BJ (cell line): ENCODE data around the gene OXCT1. TPM values are rescaled to one million over a fixed set of nuclear protein-coding genes. Genes with fewer than 3 reads are reported as not detected.

ENCODE experiments used
- CTCF ChIA-PET: fragments of 350-600 bp; formaldehyde crosslinking; extraction: SDS; loops from one replicate; lab custom pipeline; 2021; ENCODE audit warnings: antibody characterized with exemption, inconsistent platforms; lab: Yijun Ruan, JAX
- POLR2A ChIA-PET: fragments of 300-600 bp; sonication (Branson Sonifier 250); formaldehyde crosslinking; extraction: SDS; loops from one replicate; lab custom pipeline; 2021; ENCODE audit warnings: antibody characterized with exemption; lab: Charles Lee
- DNase-seq: peaks from one replicate; pipeline ENCODE4 v3.0.0-alpha.2; 2011; ENCODE audit warnings: low read depth
- H3K27me3 ChIP-seq: 2 replicates; pipeline ENCODE4 v1.6.0; 2011; ENCODE audit warnings: low read length; ENCODE audit not compliant: control insufficient read depth, insufficient read depth
- H3K36me3 ChIP-seq: 2 replicates; pipeline ENCODE4 v1.5.1; 2011; ENCODE audit warnings: low read length; ENCODE audit not compliant: control insufficient read depth, insufficient read depth
- H3K4me3 ChIP-seq: 2 replicates; pipeline ENCODE4 v1.5.1; 2011; ENCODE audit warnings: low read depth, mild to moderate bottlenecking, control low read depth, low read length
- polyA plus RNA-seq: library from polyadenylated mRNA; depleted of rRNA; stranded (reverse); fragments of >200 nt; gene quantifications from 2 replicates; pipeline ENCODE4 v1.2.3, GENCODE V29; 2011
- TF ChIP-seq, protein P1 (sequence below): IDR thresholded peaks from 2 replicates; pipeline ENCODE4 v1.5.1; 2011; ENCODE audit warnings: low read depth, mild to moderate bottlenecking, control low read depth, inconsistent platforms, low read length, moderate library complexity; ENCODE audit not compliant: insufficient read depth

The OXCT1 gene
- polyA plus RNA-seq, 1 experiment: 12.0 TPM

DNA sequence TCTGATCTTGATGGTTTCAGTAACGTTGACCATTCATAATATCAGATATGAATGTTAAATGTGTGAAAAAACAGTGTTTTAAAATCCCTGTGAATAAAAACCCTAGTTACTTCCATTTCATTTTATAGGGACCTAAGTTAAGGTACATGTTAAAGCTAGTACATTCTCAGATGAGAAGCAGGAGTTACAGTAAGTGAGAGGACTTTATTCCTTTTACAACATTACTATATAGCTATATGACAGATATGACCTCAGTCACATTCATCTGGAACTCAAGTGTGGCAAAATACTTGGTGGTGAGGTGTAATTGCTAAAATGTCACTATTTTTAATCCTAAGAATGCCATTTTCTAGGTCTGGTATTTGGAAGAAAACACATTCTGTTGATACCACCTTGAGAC lies 96.4 kb downstream of the OXCT1 start:
- Histone ChIP-seq H3K4me3 (no peak overlapping the region), H3K27me3 (no peaks in the 10 kb centered on the region), H3K36me3 (no peaks in the 10 kb centered on the region)
- TF ChIP-seq, protein P1, sequence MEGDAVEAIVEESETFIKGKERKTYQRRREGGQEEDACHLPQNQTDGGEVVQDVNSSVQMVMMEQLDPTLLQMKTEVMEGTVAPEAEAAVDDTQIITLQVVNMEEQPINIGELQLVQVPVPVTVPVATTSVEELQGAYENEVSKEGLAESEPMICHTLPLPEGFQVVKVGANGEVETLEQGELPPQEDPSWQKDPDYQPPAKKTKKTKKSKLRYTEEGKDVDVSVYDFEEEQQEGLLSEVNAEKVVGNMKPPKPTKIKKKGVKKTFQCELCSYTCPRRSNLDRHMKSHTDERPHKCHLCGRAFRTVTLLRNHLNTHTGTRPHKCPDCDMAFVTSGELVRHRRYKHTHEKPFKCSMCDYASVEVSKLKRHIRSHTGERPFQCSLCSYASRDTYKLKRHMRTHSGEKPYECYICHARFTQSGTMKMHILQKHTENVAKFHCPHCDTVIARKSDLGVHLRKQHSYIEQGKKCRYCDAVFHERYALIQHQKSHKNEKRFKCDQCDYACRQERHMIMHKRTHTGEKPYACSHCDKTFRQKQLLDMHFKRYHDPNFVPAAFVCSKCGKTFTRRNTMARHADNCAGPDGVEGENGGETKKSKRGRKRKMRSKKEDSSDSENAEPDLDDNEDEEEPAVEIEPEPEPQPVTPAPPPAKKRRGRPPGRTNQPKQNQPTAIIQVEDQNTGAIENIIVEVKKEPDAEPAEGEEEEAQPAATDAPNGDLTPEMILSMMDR: no peak
- ChIA-PET CTCF (interaction anchor here (1.0 to 1.5 kb wide), 2 partner anchors 17 to 19 kb away, joined by 3 to 4 read pairs; no protein-coding TSS in a partner anchor), POLR2A (no interaction called here)
- DNase-seq: no peak

DNA sequence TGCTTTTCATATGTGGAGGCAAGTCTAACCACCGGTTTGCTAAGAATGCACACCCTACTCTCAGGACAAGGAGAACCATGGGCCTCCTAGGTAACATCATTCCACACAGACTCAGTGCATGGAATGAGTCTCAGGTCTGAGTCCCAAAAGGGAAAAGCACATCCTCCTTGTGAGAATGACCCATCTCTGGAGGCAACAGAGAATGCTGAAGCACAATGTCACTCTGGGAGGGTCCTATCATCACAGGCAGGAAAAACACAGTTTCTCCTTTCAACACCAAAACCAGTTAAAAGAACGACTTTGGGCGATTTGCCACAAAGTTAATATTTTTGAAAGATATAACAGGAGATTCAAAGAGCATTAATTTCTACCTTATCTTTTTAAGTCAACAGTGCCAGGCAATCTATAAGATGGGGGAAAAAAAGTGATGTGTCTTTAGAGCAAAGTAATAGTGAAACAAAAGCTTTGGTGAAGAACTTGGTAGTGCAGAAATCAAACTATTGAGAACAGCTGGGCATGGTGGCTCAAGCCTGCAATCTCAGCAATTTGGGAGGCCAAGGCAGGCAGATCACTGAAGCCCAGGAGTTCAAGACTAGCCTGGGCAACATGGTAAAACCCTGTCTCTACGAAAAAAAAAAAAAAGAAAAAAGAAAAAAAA lies 97.3 kb downstream of the OXCT1 start:
- POLR2A ChIA-PET: no interaction called here
- Histone ChIP-seq H3K4me3 (no peak overlapping the region), H3K36me3 (no peaks in the 10 kb centered on the region), H3K27me3 (no peaks in the 10 kb centered on the region)
- CTCF ChIA-PET: interaction anchor here (0.7 kb wide), 1 partner anchor 24 kb away, joined by 3 read pairs; no protein-coding TSS in a partner anchor
- no peak for DNase-seq
- TF ChIP-seq, protein P1: no peak

DNA sequence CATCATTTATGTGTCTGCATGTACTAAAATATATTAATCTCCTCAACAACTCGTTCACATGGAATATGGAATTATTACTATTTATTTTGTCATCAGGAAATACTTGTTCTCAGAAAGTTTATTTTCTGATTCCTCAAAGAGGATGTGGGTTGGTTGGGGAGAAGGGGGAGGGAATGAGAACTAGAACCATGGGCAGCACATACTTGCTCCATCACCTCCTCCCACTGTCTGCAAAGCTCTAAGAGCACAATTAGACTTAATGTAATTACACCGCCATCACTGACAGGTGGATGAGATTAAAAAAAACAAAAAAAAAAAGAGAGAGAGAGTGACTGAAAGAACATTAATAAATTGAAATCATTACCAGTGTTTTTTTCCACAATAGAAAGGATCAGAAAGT lies 98.2 kb downstream of the OXCT1 start:
- H3K27me3 ChIP-seq: no peaks in the 10 kb centered on the region
- CTCF ChIA-PET: interaction anchor here (0.7 kb wide), 1 partner anchor 25 kb away, joined by 3 read pairs; no protein-coding TSS in a partner anchor

DNA sequence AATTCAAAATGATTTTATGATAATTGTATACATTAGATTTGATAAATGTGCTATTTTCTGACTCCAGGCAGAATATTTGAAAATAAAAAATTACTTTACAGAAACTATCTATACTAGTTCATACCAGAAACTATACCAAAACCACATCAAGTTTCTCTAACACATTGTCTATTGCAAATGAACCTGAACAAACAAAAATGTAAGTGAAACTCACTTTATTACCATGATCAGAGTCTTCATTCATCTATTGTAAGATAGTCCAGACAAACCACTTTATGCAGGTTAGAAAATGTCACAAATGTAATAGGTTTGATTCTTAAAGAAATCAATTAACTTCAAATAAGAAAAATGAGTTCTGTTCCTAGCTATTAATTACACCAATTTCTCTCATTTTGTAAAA lies 99.4 kb downstream of the OXCT1 start:
- POLR2A ChIA-PET: no interaction called here
- H3K36me3 ChIP-seq: no peaks in the 10 kb centered on the region
- CTCF ChIA-PET: interaction anchor here (1.2 kb wide), 1 partner anchor 11 kb away, joined by 4 read pairs; no protein-coding TSS in a partner anchor
- TF ChIP-seq, protein P1: no peak
- DNase-seq: no peak
- no peaks in the 10 kb centered on the region for H3K27me3 ChIP-seq
- H3K4me3 ChIP-seq: no peak overlapping the region

More for the DNA sequence above, 98.2 kb downstream of the OXCT1 start:
- Histone ChIP-seq H3K36me3 (no peaks in the 10 kb centered on the region), H3K4me3 (no peak overlapping the region)
- POLR2A ChIA-PET: no interaction called here
- DNase-seq: no peak
- TF ChIP-seq, protein P1: no peak

DNA sequence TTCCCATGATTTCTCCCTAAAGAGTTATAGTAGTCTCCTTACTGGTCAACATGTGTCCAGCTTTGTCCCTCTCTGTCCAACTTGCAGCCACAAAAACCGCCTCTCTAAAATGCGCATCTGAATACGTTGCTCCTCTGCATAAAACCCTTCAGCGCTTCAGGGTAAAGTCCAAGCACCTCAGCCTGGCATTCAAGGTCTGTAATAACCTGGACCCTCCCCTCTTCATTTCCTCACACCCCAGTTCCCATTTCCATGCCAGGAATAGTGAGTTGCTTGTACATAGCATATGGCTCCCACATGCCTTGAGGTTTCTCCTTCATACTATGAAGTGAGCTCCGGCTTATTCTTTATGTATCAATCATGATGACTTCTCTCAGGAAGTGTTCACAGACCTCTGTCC lies 101.5 kb downstream of the OXCT1 start:
- Histone ChIP-seq H3K36me3 (no peaks in the 10 kb centered on the region), H3K27me3 (no peaks in the 10 kb centered on the region), H3K4me3 (no peak overlapping the region)
- TF ChIP-seq, protein P1: no peak
- ChIA-PET CTCF (interaction anchor here (1.0 to 1.5 kb wide), 2 partner anchors 9 to 61 kb away, joined by 3 to 4 read pairs; no protein-coding TSS in a partner anchor), POLR2A (no interaction called here)
- no peak for DNase-seq
